HepG2 (cell line): Measurements from ENCODE around the gene HYAL2. TPM values are rescaled to one million over a fixed set of nuclear protein-coding genes. Genes with fewer than 3 reads are reported as not detected.

Source experiments
- AGO2 ChIP-seq: fragments of 200-400 bp; formaldehyde crosslinking; optimal IDR thresholded peaks from 2 replicates; pipeline ENCODE3; 2017; ENCODE audit warnings: mild to moderate bottlenecking, low read depth, low read length, moderate library complexity
- CREM ChIP-seq, 2 experiments: sonication (generic) in 1 of 2; formaldehyde crosslinking in 1 of 2; IDR thresholded peaks; 2 replicates each; pipeline versions ENCODE4 v1.4.0 to v1.6.1; 2016 to 2020; ENCODE audit warnings: antibody characterized with exemption in 1 of 2, mild to moderate bottlenecking in 1 of 2, missing genetic modification reagents in 1 of 2
- GMEB1 ChIP-seq: sonication (generic); formaldehyde crosslinking; IDR thresholded peaks from 2 replicates; pipeline ENCODE4 v1.5.1; 2020; ENCODE audit warnings: missing genetic modification reagents, mild to moderate bottlenecking, borderline replicate concordance
- HMG20A ChIP-seq: IDR thresholded peaks from 2 replicates; pipeline ENCODE4 v1.6.1; 2016; ENCODE audit warnings: borderline replicate concordance
- HOXA7 ChIP-seq: sonication (generic); formaldehyde crosslinking; IDR thresholded peaks from 2 replicates; pipeline ENCODE4 v1.8.1; 2022; ENCODE audit warnings: mild to moderate bottlenecking, missing genetic modification reagents, moderate library complexity
- KLF11 ChIP-seq: IDR thresholded peaks from 2 replicates; pipeline ENCODE4 v1.6.1; 2016; ENCODE audit warnings: missing compliant biosample characterization
- MED1 ChIP-seq: sonication (generic); formaldehyde crosslinking; IDR thresholded peaks from 2 replicates; pipeline ENCODE4 v1.4.0; 2020; ENCODE audit warnings: missing genetic modification reagents
- MTERF4 ChIP-seq: sonication (generic); formaldehyde crosslinking; IDR thresholded peaks from 2 replicates; pipeline ENCODE4 v1.8.0; 2023; ENCODE audit warnings: mild to moderate bottlenecking, missing genetic modification reagents
- NFYC ChIP-seq: IDR thresholded peaks from 2 replicates; pipeline ENCODE4 v1.6.1; 2016; ENCODE audit warnings: missing genetic modification reagents, missing compliant biosample characterization
- SAFB2 ChIP-seq: sonication (generic); formaldehyde crosslinking; IDR thresholded peaks from 2 replicates; pipeline ENCODE4 v1.5.1; 2020; ENCODE audit warnings: missing genetic modification reagents, low read depth, mild to moderate bottlenecking, borderline replicate concordance
- SP1 ChIP-seq, 2 experiments: fragments of 450-650 bp in 1 of 2; sonication (generic) in 1 of 2; formaldehyde crosslinking in 1 of 2; IDR thresholded peaks; 2 replicates each; pipeline versions ENCODE4 v1.4.0 to v1.6.1; 2016 to 2020; ENCODE audit warnings: missing genetic modification reagents in 1 of 2
- SPEN ChIP-seq: sonication (generic); formaldehyde crosslinking; IDR thresholded peaks from 2 replicates; pipeline ENCODE4 v1.5.1; 2020; ENCODE audit warnings: low read depth, mild to moderate bottlenecking, missing genetic modification reagents
- SUZ12 ChIP-seq: fragments of 150-350 bp; IDR thresholded peaks from 2 replicates; pipeline ENCODE4 v1.6.1; 2014; ENCODE audit warnings: low read depth, low read length
- TARDBP ChIP-seq: sonication (generic); formaldehyde crosslinking; IDR thresholded peaks from 2 replicates; pipeline ENCODE4 v1.8.0; 2022; ENCODE audit warnings: mild to moderate bottlenecking, missing genetic modification reagents
- TCF12 ChIP-seq, 2 experiments: fragments of 450-650 bp in 1 of 2; sonication (generic) in 1 of 2; formaldehyde crosslinking in 1 of 2; IDR thresholded peaks; 2 replicates each; pipeline versions ENCODE4 v1.6.1 to v1.8.0; 2017 to 2022; ENCODE audit warnings: antibody characterized with exemption in 1 of 2, mild to moderate bottlenecking in 1 of 2, missing genetic modification reagents in 1 of 2, moderate library complexity in 1 of 2
- ZNF558 ChIP-seq: sonication (generic); formaldehyde crosslinking; IDR thresholded peaks from 2 replicates; pipeline ENCODE4 v1.9.0; 2022; ENCODE audit warnings: mild to moderate bottlenecking, missing genetic modification reagents, borderline replicate concordance
- ZNF598 ChIP-seq: sonication (generic); formaldehyde crosslinking; IDR thresholded peaks from 2 replicates; pipeline ENCODE4 v1.5.1; 2020; ENCODE audit warnings: mild to moderate bottlenecking, missing genetic modification reagents, borderline replicate concordance
- ZNF724P ChIP-seq: sonication (generic); formaldehyde crosslinking; IDR thresholded peaks from 2 replicates; pipeline ENCODE4 v1.8.0; 2022; ENCODE audit warnings: missing genetic modification reagents, borderline replicate concordance
- ZNF788 ChIP-seq: sonication (generic); formaldehyde crosslinking; IDR thresholded peaks from 2 replicates; pipeline ENCODE4 v1.5.0; 2020; ENCODE audit warnings: mild to moderate bottlenecking, missing genetic modification reagents, borderline replicate concordance
- ZNF83 ChIP-seq: sonication (generic); formaldehyde crosslinking; IDR thresholded peaks from 2 replicates; pipeline ENCODE4 v1.4.0; 2020; ENCODE audit warnings: missing genetic modification reagents, mild to moderate bottlenecking, borderline replicate concordance
- polyA plus RNA-seq, 8 experiments: library from polyadenylated mRNA; depleted of rRNA in 3 of 8; stranded (reverse) in 7 of 8; unstranded in 1 of 8; fragments of >200 nt; fragmentation: Illumina TruSeq in 4 of 8; extraction: Trizol in 4 of 8; gene quantifications; 2 replicates each; pipeline versions ENCODE4 v1.2.1 to v1.2.3, GENCODE V29; 2011 to 2016; ENCODE audit warnings: low read depth in 4 of 8, missing spikeins in 1 of 8, mixed read lengths in 1 of 8; ENCODE audit not compliant: insufficient read depth in 1 of 8
- total RNA-seq, 5 experiments: library from RNA; depleted of rRNA; stranded (reverse); fragments of >200 nt; fragmentation: Illumina TruSeq; extraction: Trizol; gene quantifications; 2 replicates each; pipeline ENCODE4 v1.2.3, GENCODE V29; 2016; ENCODE audit warnings: low read depth in 1 of 5
- TF ChIP-seq, protein P1 (sequence below): sonication (generic); formaldehyde crosslinking; IDR thresholded peaks from 2 replicates; pipeline ENCODE4 v1.4.0; 2020; ENCODE audit warnings: missing genetic modification reagents
- TF ChIP-seq, protein P2 (sequence below): IDR thresholded peaks from 2 replicates; pipeline ENCODE4 v1.6.1; 2016; ENCODE audit warnings: control low read depth

The HYAL2 gene
- total and polyA plus RNA-seq, 2 of the 13 experiments (the other 11 are each of a cell fraction or from before 2014, with no cell fraction given), result 76.2 to 102 TPM

DNA sequence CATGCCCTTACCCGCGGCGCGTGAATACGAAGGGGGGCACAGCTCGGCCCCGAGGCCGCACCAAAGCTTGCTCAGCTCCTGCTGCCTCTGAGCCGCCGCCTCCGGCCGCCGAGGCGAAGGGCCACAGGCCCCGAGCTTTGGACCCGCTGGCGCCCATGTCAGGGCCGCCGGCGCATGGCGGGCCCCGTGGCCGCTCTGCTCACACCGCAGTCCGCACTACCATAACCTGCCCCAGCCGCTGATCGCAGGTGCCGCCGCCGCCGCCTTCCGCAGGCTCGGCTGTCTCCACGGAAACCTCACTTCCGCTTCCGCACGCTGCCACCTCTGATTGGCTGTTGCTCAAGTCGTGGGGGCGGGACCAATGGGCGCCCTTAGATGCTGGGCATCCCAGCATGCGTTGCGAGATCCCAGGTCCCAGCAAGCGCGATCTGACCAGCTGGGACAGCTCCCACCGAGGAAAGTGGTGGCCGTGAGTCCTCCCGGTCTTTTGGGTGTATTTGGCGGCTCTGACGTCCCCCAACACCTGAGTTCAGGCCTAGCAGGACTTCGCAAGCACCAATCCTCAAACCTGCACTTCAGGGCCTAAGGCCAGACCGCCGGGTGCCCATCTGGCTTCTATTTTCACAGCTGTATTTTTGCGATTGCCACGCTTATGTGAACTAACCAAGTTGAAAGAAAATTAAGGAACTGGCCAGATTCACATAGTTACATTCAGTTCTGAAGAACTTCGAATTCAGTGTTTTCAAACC, 5.6 kb upstream of the HYAL2 start, which contains the start of gene TUSC2 (continued):
- peak; percentile 81; the same call in 1 of the 2 replicates for TF ChIP-seq GMEB1 (CRISPR knock-in tag)
- peak; percentile 82 for TF ChIP-seq AGO2
- no peak for TF ChIP-seq ZNF83
- TF ChIP-seq HOXA7 (CRISPR knock-in tag), result no peak
- 0 out of 2 replicates have a peak, but pooled peaks have one; percentile 31 for TF ChIP-seq KLF11 (CRISPR knock-in tag)
- no peak for TF ChIP-seq ZNF724P
- no peak for TF ChIP-seq SP1 (IDR thresholded peaks at IDR 0.05)
- TF ChIP-seq SP1 (CRISPR knock-in tag; IDR thresholded peaks at IDR 0.05), result no peak
- peak; percentile 53 for TF ChIP-seq SUZ12
- no peak for TF ChIP-seq TARDBP (CRISPR knock-in tag)
- peak; percentile 74 for TF ChIP-seq CREM (IDR thresholded peaks at IDR 0.05)
- no peak for TF ChIP-seq CREM (CRISPR knock-in tag; IDR thresholded peaks at IDR 0.05)
- TF ChIP-seq SAFB2 (CRISPR knock-in tag), result 0 out of 2 replicates have a peak, but pooled peaks have one; percentile 53
- TF ChIP-seq ZNF788 (CRISPR knock-in tag), result peak; percentile 50; the same call in 1 of the 2 replicates
- TF ChIP-seq TCF12 (IDR thresholded peaks at IDR 0.05), result no peak
- no peak for TF ChIP-seq TCF12 (CRISPR knock-in tag; IDR thresholded peaks at IDR 0.05)
- TF ChIP-seq HMG20A (CRISPR knock-in tag), result no peak
- TF ChIP-seq, protein P1, sequence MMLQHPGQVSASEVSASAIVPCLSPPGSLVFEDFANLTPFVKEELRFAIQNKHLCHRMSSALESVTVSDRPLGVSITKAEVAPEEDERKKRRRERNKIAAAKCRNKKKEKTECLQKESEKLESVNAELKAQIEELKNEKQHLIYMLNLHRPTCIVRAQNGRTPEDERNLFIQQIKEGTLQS (CRISPR knock-in tag), result peak; percentile 33; the same call in 1 of the 2 replicates
- TF ChIP-seq ZNF598 (CRISPR knock-in tag), result peak; percentile 74; the same call in 1 of the 2 replicates
- peak; percentile 44 for TF ChIP-seq MED1 (CRISPR knock-in tag)
- TF ChIP-seq NFYC (CRISPR knock-in tag), result peak; percentile 96
- peak; percentile 94 for TF ChIP-seq SPEN (CRISPR knock-in tag)
- TF ChIP-seq, protein P2, sequence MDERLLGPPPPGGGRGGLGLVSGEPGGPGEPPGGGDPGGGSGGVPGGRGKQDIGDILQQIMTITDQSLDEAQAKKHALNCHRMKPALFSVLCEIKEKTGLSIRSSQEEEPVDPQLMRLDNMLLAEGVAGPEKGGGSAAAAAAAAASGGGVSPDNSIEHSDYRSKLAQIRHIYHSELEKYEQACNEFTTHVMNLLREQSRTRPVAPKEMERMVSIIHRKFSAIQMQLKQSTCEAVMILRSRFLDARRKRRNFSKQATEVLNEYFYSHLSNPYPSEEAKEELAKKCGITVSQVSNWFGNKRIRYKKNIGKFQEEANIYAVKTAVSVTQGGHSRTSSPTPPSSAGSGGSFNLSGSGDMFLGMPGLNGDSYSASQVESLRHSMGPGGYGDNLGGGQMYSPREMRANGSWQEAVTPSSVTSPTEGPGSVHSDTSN (CRISPR knock-in tag), result no peak
- TF ChIP-seq ZNF558, result no peak
- 0 out of 2 replicates have a peak, but pooled peaks have one; percentile 62 for TF ChIP-seq MTERF4 (CRISPR knock-in tag)
